Posterior cingulate gyrus (tissue), 11 donors: ENCODE measurements around the gene SEC14L3.
A peak's percentile ranks its signal among the peaks of the same experiment; 100 is the strongest.
"Not testable (repeated sequence)": the region's sequence is repeated elsewhere in the genome, so short reads cannot be mapped to it uniquely, and the experiment has no call there.

Experiments
- DNase-seq, 10 donors: peaks; one replicate each; pipeline versions ENCODE4 v3.0.0 to v3.0.0-alpha.2; 2020 to 2021; ENCODE audit warnings: mixed read lengths in 3 of 10
- intact Hi-C: fragments of 100-400 bp; cut with DNase I; formaldehyde crosslinking; loops from one replicate; pipeline ENCODE4 v1.15.1; 2023

The SEC14L3 gene

DNA sequence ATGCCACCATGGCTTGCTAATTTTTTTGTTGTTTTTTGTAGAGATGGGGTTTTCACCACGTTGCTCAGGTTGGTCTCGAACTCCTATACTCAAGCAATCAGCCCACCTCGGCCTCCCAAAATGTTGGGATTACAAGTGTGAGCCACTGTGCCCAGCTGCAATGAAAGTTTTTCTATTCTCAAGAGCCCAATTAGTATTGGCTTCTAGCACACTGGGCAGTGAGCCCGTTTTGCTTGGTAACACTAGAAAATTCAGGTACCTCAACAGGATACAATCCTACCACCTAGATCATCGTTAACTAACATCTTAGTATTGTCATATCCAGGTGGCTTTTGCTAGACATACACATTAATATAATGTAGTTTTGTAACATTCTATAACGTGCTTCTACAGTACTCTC, 19.0 kb downstream of the SEC14L3 start:
- peak in 1 of 10 donors; percentile 13 for DNase-seq
- intact Hi-C loops = no loop called here

DNA sequence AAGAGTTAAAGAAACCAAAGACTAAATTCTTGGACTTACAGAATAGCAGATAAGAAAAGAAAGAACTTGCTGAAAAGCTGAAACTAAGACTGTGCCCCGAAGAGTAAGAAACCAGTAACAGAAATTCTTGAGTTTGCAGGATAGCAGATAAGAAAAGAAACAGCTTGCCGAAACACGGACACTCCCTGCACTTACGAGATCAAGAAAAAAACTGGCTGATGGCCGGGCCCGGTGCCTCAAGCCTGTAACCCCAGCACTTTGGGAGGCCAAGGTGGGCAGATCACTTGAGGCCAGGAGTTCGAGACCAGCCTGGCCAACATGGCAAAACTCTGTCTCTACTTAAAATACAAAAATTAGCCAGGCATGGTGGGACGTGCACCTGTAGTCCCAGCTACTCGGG, 20.3 kb downstream of the SEC14L3 start:
- intact Hi-C loops = not testable (repeated sequence)
- peak in 1 of 10 donors; percentile 25 for DNase-seq

DNA sequence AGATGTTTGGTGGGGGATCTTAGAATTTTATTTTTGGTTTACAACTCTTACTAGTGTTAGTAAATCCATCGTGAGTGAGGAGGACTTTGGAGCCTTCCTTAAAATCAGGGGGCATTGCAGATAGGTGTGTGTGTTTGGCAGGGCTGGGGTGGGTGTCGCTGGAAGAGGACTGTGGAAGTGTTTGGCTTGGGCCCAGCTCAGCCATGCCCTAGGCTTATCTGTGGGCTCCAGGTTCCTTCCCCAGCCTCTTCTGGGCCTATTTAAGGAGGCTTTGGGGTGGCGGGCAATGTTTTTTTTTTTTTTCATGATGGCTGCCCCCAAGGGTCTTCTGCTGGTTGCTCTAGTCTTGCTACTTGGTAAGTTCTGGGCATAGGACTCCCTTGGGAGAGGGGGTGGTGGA, 24.2 kb downstream of the SEC14L3 start:
- DNase-seq = peak in 2 of 10 donors; percentile 43 to 62
- intact Hi-C loops = no loop called here

DNA sequence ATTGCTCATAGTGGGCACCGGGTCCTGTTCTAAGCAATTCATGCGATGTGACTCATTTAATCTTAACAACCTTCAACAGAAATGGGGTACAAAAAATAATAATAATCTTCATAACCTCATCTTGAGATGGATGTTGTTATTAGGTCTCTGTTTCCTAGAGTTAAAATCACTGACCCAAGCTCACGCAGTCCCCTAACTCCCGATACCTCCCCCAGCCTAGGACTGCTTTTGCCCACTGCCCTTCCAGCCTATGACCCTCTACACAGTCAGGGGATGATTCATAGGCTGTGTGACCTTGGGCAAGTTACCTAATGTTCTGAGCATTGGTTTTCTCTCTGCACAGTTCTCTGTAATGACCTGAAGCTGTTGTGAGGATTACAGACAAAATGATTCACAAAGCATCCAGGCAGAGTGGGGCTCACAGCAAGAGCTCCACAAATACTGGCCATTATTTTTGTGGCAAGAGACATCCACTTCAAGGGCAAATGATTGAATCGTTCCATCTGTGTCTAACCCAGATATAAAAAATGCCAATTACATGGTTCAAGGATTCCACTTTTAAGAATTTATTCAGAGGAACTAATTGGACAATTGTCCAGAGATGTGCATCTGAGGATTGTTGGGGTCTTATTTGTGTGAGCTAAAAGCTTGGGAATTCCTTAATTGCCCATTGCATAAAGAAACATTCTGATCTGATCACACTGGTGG, 26.2 kb downstream of the SEC14L3 start:
- intact Hi-C loops = no loop called here
- peak in 1 of 10 donors; percentile 5 for DNase-seq

DNA sequence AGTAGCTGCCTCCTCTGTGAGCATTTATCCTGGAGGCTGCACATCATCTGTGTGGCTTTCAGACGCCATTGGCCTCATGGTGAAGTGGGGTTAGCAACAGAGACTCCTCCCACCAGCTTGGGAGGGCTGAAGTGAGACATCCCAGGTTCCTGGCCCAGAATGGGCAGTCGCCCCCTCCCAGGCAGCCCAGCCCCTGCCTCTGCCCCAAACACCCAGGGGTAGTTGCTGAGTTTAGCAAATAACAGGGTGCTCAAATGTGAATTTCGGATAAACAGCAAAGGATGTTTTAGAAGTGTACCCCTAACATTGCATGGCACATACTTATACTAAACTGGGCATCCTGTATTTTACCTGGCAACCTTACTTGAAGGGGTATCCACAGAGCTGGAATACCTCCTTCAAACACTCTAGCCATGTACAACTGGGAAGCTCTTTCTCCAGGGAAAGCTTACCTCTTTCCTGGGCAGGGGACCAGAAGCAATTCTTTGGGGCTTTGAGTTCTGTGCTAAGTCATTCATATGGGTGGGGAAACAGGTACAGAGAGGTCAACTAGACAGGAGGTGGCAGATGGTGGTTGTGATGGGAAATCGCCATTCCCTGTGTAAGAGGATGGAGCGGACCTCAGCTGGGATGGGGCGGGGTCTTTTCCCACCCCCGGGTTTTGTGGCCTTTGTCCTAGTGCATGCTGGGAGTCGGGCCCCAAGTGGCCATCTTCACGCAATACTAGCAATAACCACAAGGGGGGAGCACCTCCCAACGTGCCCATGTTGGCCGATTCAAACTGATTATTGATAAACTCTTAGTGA, 27.0 kb downstream of the SEC14L3 start:
- peak in 6 of 10 donors; percentile 23 to 92 (median 44) for DNase-seq
- intact Hi-C loops = no loop called here

DNA sequence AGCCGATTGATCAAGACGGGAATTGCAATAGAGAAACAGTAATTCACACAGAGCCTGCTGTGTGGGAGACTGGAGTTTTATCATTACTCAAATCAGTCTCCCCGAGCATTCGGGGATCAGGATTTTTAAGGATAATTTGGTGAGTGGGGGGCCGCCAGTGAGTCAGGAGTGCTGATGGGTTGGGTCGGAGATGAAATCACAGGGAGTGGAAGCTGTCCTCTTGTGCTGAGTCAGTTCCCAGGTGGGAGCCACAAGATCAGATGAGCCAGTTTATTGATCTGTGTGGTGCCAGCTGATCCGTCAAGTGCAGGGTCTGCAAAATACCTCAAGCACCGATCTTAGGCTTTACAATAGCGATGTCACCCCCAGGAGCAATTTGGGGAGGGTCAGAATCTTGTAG, 30.7 kb downstream of the SEC14L3 start:
- DNase-seq = peak in 1 of 10 donors; percentile 11
- intact Hi-C loops = no loop called here

DNA sequence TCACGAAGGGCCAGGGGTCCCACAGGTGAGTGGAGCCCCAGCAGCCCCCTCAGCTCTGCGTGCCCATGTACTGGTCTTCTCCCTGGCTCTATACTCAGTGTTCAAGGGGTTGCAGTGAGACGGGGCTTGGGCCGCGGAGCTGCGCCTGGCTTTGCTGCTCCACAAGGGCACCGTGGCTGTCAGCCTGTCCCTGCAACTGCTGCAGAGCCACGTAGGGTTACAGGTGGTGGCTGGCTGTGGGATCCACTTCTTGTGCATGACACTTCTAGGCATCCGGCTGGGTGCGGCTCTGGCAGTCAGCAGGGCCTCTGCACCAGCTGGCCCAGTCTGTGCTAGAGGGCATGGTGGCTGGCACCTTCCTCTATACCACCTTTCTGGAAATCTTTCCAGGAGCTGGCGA, 32.0 kb downstream of the SEC14L3 start:
- intact Hi-C loops = no loop called here
- peak in 2 of 10 donors; percentile 50 to 58 for DNase-seq

DNA sequence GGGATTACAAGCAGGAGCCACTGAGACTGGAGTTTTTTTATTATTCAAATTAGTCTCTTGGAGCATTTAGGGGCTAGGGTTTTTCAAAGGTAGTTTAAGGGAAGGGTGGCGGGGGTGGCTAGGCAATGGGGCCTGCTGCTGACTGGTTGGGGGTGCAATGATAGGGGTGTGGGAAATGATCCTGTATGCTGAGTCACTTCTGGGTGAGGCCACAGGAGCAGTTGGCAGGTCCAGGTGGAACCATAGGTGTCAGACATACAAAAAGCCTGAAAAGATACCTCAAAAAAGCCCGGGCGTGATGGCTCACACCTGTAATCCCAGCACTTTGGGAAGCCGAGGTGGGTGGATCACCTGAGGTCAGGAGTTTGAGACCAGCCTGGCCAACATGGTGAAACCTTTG, 32.6 kb downstream of the SEC14L3 start:
- intact Hi-C loops = no loop called here
- DNase-seq = peak in 1 of 10 donors; percentile 21

DNA sequence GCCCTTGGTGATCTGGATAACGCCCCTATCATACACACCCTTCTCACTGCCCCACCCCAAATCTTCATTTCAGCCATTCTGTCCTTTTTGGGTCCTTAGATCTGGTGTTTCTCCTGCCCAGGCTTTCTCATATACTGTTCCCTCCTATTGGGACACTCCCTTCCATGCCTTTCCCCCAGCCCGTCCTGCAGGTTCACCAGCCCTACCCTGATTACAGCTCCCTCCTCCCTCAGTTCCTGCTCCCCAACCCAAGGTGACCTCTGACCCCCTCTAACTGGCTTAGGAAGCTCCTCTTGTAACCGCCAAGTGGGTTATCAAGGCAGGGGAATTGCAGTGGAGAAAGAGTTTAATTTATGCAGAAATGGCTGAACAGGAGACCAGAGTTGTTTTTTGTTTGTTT, 33.3 kb downstream of the SEC14L3 start:
- intact Hi-C loops = no loop called here
- DNase-seq = peak in 1 of 10 donors; percentile 18

DNA sequence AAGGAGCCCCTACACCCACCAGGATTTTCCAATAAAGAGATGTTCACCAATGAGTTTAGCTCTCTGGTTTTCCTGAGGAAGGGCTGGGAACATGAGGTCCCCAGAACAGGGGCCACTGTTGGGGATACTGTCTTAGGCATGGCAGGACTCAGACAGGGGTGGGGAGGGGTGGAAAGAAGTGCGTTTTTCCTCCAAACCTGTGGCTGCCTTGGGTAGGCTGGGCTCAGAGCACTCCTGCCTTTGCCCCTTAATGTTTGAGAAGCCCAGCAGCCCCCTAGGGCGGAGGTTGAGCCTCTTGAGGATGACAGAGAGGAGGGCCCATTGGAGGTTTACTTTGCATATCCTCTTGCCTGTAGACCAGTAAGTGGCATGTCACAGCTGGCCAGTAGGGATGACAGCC, 35.6 kb downstream of the SEC14L3 start:
- intact Hi-C loops = no loop called here
- peak in 1 of 10 donors; percentile 63 for DNase-seq

DNA sequence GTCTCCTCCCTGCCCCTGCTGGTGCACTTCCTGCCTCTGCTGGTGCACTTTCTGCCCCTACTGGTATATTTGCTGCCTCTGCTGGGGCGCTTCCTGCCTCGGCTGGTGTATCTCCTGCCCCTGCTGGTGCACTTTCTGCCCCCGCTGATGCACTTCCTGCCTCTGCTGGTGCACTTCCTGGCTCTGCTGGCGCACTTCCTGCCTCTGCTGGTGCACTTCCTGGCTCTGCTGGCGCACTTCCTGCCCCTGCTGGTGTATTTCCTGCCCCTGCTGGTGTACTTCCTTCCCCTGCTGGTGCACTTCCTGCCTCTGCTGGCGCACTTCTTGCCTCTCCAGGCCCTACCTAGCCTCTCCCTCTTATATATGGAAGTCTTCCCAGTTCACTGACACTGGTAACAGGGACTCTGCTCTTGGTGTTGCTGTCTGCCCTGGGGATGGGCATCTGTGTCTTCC, 36.1 kb downstream of the SEC14L3 start:
- DNase-seq = peak in 2 of 10 donors; percentile 13 to 77
- intact Hi-C loops = no loop called here

DNA sequence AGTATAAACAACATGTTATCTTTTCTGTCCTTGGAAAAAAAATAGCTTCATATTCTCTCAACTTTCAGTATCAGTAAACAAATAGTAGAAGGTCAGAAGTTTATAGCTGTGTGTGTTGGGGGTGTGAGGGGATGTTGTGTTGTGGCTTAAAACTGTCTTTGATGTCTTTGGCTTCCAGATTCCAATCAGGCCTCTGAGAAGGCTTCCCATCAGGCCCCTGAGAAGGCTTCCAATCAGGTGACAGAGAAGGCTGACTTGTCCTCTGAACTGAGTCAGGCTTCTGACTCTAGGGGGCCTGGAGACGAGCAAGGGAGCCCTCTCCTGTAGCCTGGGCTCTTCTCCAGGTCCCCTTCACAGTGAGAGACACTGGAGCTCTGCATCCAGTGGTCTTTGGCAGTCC, 37.0 kb downstream of the SEC14L3 start:
- DNase-seq = peak in 1 of 10 donors; percentile 22
- intact Hi-C loops = no loop called here

DNA sequence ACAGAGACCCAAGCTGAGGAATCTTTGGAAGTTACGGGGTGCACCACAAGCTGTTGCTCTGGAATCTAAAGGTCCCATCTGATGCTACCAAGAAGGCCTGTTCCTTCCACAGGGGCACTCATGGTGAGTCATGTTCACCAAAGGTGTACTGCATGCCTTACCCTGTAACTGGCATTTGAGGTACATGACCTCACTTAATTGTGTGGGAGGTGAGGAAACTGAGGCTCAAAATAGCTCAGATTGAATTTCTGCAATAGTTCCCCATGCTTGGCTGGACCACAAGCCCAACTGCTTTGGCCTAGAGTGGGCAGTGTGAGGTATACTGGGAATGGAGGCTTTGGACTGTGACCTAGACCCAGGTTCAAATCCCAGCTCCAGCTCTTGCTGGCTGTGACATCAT, 38.0 kb downstream of the SEC14L3 start:
- intact Hi-C loops = no loop called here
- no peak for DNase-seq

DNA sequence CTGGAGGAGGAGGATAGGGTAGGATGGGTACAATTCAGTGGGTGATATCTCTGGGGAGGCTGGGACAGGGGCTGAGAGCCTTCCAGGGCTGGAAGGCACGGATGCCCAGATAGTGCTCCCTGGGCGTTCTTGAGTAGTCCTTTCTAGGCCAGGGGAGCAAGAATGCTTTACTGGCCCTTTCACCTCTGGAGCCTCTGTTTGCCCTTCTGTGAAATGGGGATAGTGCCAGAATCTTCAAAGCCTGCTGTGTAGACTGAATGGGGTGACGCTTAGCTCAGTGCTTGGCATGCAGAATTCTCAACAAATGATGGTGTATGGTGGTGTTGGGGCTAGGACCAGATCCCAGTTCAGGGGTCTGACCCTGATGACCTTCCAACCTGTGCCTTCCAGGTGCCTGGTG, 38.6 kb downstream of the SEC14L3 start:
- intact Hi-C loops = no loop called here
- no peak for DNase-seq

DNA sequence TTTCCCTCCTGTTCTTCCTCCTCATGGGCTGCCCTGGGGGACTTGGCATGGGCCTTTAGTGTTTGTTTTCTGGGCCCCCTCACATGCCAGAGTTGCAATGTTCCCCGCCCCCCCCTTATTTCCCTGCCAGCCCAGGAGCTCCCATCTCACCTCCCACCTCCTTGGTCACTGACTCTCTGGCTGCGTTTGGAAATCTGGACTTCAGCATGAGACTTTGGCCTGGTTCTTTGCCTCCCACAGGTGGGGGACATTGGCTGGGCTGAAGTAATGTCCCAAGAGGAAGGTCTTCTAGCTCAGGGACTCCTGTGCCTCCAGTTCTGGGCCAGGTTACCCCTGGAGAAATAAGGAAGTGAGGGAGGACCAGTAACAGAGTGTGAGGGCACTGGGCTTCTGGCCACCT, 39.3 kb downstream of the SEC14L3 start:
- intact Hi-C loops = no loop called here
- DNase-seq = peak in 1 of 10 donors; percentile 33

DNA sequence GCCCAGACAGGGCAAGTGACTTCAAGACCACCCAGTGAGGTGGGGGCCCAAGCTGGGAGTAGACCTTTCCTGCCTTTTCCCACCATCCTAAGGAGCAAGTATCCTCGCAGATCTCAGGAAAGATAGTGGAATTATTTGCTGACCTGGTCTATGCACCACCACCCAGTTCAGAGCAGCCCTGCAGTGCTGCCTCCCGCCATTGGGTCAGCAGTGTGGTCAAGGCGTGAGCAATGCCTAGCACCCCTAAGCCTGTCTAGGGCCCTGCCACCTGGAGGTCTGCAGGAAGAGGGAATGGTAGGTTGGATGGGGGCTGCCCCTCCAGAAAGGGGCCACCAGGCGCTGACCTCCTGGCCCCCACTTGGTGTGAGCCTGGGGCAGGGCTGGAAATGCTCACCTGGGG, 39.7 kb downstream of the SEC14L3 start:
- intact Hi-C loops = no loop called here
- DNase-seq = peak in 1 of 10 donors; percentile 39

DNA sequence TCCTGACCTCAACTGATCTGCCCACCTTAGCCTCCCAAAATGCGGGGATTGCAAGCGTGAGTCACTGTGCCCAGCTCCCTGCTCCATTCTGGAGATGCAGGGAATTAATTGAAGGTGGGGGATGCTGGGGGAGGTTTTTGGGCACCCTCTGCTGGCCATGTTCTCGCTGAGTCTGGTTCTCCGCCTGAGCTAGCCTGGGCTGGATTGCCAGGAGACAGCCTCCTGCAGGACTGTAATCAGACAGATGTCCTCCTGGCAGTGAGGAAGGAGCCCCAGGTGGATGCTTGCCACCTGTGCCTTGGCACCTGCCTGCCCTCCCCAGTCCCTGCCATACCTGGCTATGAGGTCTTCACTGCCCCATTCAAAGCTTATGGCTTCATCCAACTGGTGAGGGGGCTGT, 40.9 kb downstream of the SEC14L3 start:
- peak in 1 of 10 donors; percentile 68 for DNase-seq
- intact Hi-C loops = no loop called here

DNA sequence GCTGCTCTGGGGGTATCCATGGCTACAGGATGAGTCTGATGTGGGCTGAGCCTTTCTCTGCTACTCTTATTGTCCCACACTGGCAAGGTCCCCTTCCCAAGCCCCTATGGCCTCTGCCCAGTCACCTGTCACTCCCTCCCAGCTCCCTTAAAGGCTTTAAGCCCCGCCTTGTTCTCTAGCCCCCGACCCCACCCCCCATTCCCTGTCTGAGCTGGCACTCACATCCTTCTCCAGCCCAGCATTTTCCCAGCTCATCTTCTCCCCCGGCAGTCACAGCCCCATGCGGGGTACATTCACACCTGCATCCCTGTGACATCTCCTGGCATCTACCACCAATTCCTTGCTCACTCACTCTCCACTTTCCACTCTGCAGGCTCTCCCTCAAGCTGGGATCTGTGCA, 41.9 kb downstream of the SEC14L3 start:
- intact Hi-C loops = no loop called here
- DNase-seq = peak in 1 of 10 donors; percentile 24

DNA sequence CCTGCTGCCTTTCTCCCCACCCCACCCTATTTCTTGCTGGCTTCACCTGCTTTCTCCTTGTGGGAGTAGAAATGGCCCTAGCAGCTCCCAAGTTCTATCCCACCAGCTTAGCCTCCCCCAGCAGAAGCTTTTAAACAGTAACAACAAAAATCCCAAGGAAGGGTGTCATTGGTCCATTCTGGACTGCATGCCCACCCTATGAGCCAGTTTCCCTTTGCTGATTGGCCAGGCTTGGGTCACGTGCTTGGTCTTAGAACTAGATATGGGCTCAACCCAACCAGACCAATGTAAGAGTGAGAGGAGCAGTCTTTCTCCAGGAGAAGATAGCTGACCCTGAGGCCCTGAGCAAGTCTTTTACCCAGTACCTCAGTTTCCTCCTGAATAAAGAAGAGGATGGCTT, 43.9 kb downstream of the SEC14L3 start:
- intact Hi-C loops = no loop called here

DNA sequence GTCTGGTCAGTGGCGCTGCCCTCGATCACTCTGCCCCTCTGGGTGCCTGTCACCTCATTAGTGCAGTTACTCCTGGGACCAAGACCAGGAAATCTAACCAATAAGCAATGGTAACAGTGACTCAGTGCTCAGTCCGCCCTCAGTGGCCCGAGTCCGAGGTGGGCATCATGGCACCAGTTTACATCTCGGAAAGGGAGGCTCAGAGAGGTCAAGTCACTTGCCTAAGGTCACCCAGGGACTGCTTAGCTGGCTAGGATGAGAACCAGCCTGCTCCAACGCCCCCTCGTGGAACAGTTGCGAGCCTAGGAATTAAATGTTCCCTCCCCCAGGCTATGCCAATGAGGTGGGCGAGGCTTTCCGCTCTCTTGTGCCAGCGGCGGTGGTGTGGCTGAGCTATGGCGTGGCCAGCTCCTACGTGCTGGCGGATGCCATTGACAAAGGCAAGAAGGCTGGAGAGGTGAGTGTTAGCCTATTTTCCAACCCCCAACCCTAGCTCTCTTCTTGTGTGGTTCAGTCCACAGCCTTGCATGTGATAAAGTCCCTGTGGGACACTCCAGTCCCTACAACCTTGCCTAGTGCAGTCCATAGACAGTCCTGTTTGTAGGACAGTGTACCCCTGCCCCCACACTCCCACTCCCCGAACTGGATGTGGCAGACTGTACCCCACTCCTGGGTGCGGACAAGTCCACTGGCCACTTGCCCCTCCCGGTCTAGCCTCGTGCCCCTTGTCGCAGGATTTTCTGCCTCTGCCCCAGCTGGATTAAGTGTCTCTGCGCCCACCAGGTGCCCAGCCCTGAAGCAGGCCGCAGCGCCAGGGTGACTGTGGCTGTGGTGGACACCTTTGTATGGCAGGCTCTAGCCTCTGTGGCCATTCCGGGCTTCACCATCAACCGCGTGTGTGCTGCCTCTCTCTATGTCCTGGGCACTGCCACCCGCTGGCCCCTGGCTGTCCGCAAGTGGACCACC, 45.1 kb downstream of the SEC14L3 start:
- intact Hi-C loops = no loop called here
- DNase-seq = peak; percentile 54 to 95 (median 74)

More for the DNA sequence above, 43.9 kb downstream of the SEC14L3 start:
- DNase-seq = peak in 1 of 10 donors; percentile 32
